Endothelial cell of umbilical vein (primary cell): ENCODE measurements around the gene KAT2A. TPM values are rescaled to one million over a fixed set of nuclear protein-coding genes. Genes with fewer than 3 reads are reported as not detected.

Source experiments
- BruUV-seq: library from RNA; stranded (reverse); fragments of 400-500 nt; replicated peaks from 2 replicates; lab custom pipeline; 2021; lab: Mats Ljungman, UMichigan
- CTCF ChIA-PET: fragments of 300-600, 350-600 bp; sonication (Branson Sonifier 250); formaldehyde crosslinking; loops from one replicate; lab custom pipeline; 2021; ENCODE audit warnings: antibody characterized with exemption, inconsistent platforms; lab: Charles Lee
- POLR2A ChIA-PET: fragments of 300-600, 350-600 bp; sonication (Branson Sonifier 250); formaldehyde crosslinking; loops from one replicate; lab custom pipeline; 2021; ENCODE audit warnings: antibody characterized with exemption, inconsistent platforms; lab: Charles Lee
- DNase-seq: peaks from one replicate; pipeline ENCODE4 v3.0.0-alpha.2; 2011; ENCODE audit warnings: low read depth, low spot score
- FAIRE-seq: peaks from 2 replicates; lab custom pipeline; 2011; peaks lifted over from hg19 to GRCh38; lab: Jason Lieb, UNC
- H2AFZ ChIP-seq: 2 replicates; pipeline ENCODE4 v1.6.0; 2012; ENCODE audit warnings: low read depth, low read length, control low read depth, inconsistent platforms
- H3K27ac ChIP-seq: 2 replicates; pipeline ENCODE4 v1.5.1; 2011; ENCODE audit warnings: low read depth, mild to moderate bottlenecking, control low read depth, low read length, moderate library complexity; ENCODE audit not compliant: insufficient read depth
- H3K27me3 ChIP-seq, 2 experiments: 2 replicates each; pipeline versions ENCODE4 v1.6.0 to v1.6.1; 2011; ENCODE audit warnings: low read length in 2 of 2, mixed read lengths in 1 of 2; ENCODE audit not compliant: control insufficient read depth in 2 of 2, insufficient read depth in 2 of 2
- H3K36me3 ChIP-seq, 2 experiments: 2 replicates in 1 of 2; 3 replicates in 1 of 2; pipeline ENCODE4 v1.5.1; 2011; ENCODE audit warnings: low read length in 2 of 2, mild to moderate bottlenecking in 1 of 2, moderate library complexity in 1 of 2; ENCODE audit not compliant: control insufficient read depth in 2 of 2, insufficient read depth in 2 of 2; ENCODE audit errors: extremely low read depth in 1 of 2
- H3K4me1 ChIP-seq: 3 replicates; pipeline ENCODE4 v1.5.1; 2011; ENCODE audit warnings: mild to moderate bottlenecking, low read length; ENCODE audit not compliant: control insufficient read depth, insufficient read depth; ENCODE audit errors: extremely low read depth
- H3K4me2 ChIP-seq: 2 replicates; pipeline ENCODE4 v1.6.1; 2011; ENCODE audit warnings: low read length, control low read depth, mixed read lengths; ENCODE audit not compliant: insufficient read depth
- H3K4me3 ChIP-seq, 3 experiments: fragments of 200-600 bp in 1 of 3; sonication (generic), shearing (Covaris generic) in 1 of 3; replicated peaks in 1 of 3; 2 replicates each; pipeline ENCODE4 v1.5.1; 2011 to 2016; ENCODE audit warnings: control low read depth in 3 of 3, low read length in 3 of 3, mild to moderate bottlenecking in 2 of 3, inconsistent platforms in 1 of 3, low read depth in 1 of 3, moderate library complexity in 1 of 3; ENCODE audit not compliant: insufficient read depth in 1 of 3
- H3K79me2 ChIP-seq: 2 replicates; pipeline ENCODE4 v1.6.0; 2012; ENCODE audit warnings: low read length, inconsistent platforms; ENCODE audit not compliant: control insufficient read depth, insufficient read depth
- H3K9ac ChIP-seq: replicated peaks from 2 replicates; pipeline ENCODE3; 2011; ENCODE audit warnings: low read length, control low read depth; ENCODE audit not compliant: insufficient read depth; ENCODE audit errors: extremely low read depth
- H3K9me1 ChIP-seq: replicated peaks from 3 replicates; pipeline ENCODE4 v1.6.0; 2011; ENCODE audit warnings: mild to moderate bottlenecking, low read length; ENCODE audit not compliant: control insufficient read depth, insufficient read depth; ENCODE audit errors: extremely low read depth
- H3K9me3 ChIP-seq: replicated peaks from 2 replicates; pipeline ENCODE4 v1.5.1; 2012; ENCODE audit warnings: low read length, inconsistent platforms; ENCODE audit not compliant: control insufficient read depth, insufficient read depth
- H4K20me1 ChIP-seq: replicated peaks from 2 replicates; pipeline ENCODE3; 2011; ENCODE audit warnings: mild to moderate bottlenecking, low read length; ENCODE audit not compliant: control insufficient read depth, insufficient read depth; ENCODE audit errors: extremely low read depth
- EZH2 ChIP-seq: IDR thresholded peaks from 2 replicates; pipeline ENCODE4 v1.6.1; 2012; ENCODE audit warnings: borderline replicate concordance, low read depth, mild to moderate bottlenecking, moderate library complexity, low read length, inconsistent platforms; ENCODE audit not compliant: severe bottlenecking
- FOS ChIP-seq: IDR thresholded peaks from 2 replicates; pipeline ENCODE4 v1.6.1; 2011; ENCODE audit warnings: mild to moderate bottlenecking, low read length, moderate library complexity, borderline replicate concordance; ENCODE audit not compliant: insufficient read depth
- GATA2 ChIP-seq: IDR thresholded peaks from 2 replicates; pipeline ENCODE4 v1.7.0; 2011; ENCODE audit warnings: low read depth, mild to moderate bottlenecking, moderate library complexity, mixed read lengths, low read length; ENCODE audit not compliant: insufficient read length, insufficient read depth
- JUN ChIP-seq: IDR thresholded peaks from 2 replicates; pipeline ENCODE4 v1.6.1; 2011; ENCODE audit warnings: borderline replicate concordance, low read depth; ENCODE audit not compliant: insufficient read length, insufficient read depth
- MYC ChIP-seq: IDR thresholded peaks from one replicate; pipeline ENCODE4 v1.6.1; 2011; ENCODE audit warnings: mild to moderate bottlenecking, low read depth, low read length
- POLR2A ChIP-seq: IDR thresholded peaks from 2 replicates; pipeline ENCODE4 v1.6.1; 2012; ENCODE audit warnings: low read depth, mild to moderate bottlenecking, control low read depth, low read length
- POLR2AphosphoS5 ChIP-seq: IDR thresholded peaks from 2 replicates; pipeline ENCODE4 v1.6.1; 2012; ENCODE audit warnings: low read depth, mild to moderate bottlenecking, control low read depth, low read length, moderate library complexity; ENCODE audit not compliant: insufficient read depth
- dilution Hi-C: fragments of 300-500 bp; cut with MboI; formaldehyde crosslinking; loops from one replicate; pipeline ENCODE4 v1.15.0; 2019; ENCODE audit warnings: low sequenced_read_pairs; ENCODE audit not compliant: extremely low pct_ligation_motif_present
- intact Hi-C: fragments of 100-400 bp; cut with micrococcal nuclease; formaldehyde crosslinking; loops from one replicate; pipeline ENCODE4 v1.10.0; 2022
- polyA plus RNA-seq, 4 experiments: library from polyadenylated mRNA; depleted of rRNA in 3 of 4; stranded (reverse) in 3 of 4; unstranded in 1 of 4; fragments of >200 nt; gene quantifications; 2 replicates each; pipeline versions ENCODE4 v1.2.1 to v1.2.3, GENCODE V29; 2011 to 2012; ENCODE audit warnings: missing spikeins in 1 of 4
- total RNA-seq: library from RNA; stranded (reverse); gene quantifications from 2 replicates; pipeline ENCODE4 v1.2.3, GENCODE V29; 2021
- TF ChIP-seq, protein P1 (sequence below), 2 donors: IDR thresholded peaks; 1 replicate in 1 of 2; 2 replicates in 1 of 2; pipeline ENCODE4 v1.5.1; 2011; ENCODE audit warnings: low read length in 2 of 2, mild to moderate bottlenecking in 2 of 2, moderate library complexity in 2 of 2, control low read depth in 1 of 2, inconsistent platforms in 1 of 2, low read depth in 1 of 2; ENCODE audit not compliant: insufficient read depth in 1 of 2; ENCODE audit errors: extremely low read depth in 1 of 2
- TF ChIP-seq, protein P2 (sequence below): IDR thresholded peaks from 2 replicates; pipeline ENCODE4 v1.6.1; 2011; ENCODE audit not compliant: insufficient read depth, insufficient read length

Gene KAT2A
- total and polyA plus RNA-seq, 2 donors (not counting 3 experiments of a cell fraction or from before 2014, with no cell fraction given) = 32.9 to 33.4 TPM

DNA sequence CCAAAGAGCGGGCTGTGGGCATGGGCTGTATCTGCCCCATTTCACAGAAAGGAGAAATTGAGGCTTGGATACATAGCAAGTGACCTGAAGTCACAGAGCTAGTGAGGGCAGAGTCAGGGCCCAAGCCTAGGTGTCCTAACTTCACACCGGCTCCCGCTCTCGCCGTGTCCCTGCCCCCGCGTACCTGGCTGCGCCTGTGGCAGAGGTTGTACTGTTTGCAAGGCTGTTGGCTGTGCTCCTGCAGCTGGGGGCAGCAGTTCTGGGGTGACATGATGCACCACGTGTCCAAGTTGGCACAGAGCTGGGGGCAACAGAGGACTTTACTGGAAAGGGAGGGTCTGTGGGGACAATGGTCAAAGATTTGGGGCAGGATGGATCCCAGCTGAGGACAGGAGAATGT is 12.1 kb downstream of the KAT2A start:
- H3K4me2 ChIP-seq = no peak overlapping the region
- CTCF ChIA-PET = interaction anchor here (1.2 kb wide), 1 partner anchor 84 kb away, joined by 3 read pairs; no protein-coding TSS in a partner anchor
- no peaks in the 10 kb centered on the region for H3K9me1 ChIP-seq
- H4K20me1 ChIP-seq = no peaks in the 10 kb centered on the region
- dilution Hi-C loops (loop anchor here (25.0 kb wide), 1 partner anchor 147 kb away; the partner anchor contains the start of gene CNP), intact Hi-C loops (no loop called here)
- peaks cover 9% of the 10 kb centered on the region for H3K4me1 ChIP-seq
- H2AFZ ChIP-seq = no peak overlapping the region
- POLR2A ChIA-PET = no interaction called here
- H3K27ac ChIP-seq = no peak overlapping the region
- H3K9ac ChIP-seq = no peak overlapping the region
- no peaks in the 10 kb centered on the region for H3K79me2 ChIP-seq
- FAIRE-seq (no peak), DNase-seq (no peak)
- TF ChIP-seq FOS = no peak
- no peak for TF ChIP-seq EZH2
- TF ChIP-seq, protein P1, sequence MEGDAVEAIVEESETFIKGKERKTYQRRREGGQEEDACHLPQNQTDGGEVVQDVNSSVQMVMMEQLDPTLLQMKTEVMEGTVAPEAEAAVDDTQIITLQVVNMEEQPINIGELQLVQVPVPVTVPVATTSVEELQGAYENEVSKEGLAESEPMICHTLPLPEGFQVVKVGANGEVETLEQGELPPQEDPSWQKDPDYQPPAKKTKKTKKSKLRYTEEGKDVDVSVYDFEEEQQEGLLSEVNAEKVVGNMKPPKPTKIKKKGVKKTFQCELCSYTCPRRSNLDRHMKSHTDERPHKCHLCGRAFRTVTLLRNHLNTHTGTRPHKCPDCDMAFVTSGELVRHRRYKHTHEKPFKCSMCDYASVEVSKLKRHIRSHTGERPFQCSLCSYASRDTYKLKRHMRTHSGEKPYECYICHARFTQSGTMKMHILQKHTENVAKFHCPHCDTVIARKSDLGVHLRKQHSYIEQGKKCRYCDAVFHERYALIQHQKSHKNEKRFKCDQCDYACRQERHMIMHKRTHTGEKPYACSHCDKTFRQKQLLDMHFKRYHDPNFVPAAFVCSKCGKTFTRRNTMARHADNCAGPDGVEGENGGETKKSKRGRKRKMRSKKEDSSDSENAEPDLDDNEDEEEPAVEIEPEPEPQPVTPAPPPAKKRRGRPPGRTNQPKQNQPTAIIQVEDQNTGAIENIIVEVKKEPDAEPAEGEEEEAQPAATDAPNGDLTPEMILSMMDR (IDR thresholded peaks at IDR 0.05; ENCODE audit: extremely low read depth in 1 of 2, insufficient read depth in 1 of 2, low read depth in 1 of 2, low read length in 2 of 2) = no peak
- TF ChIP-seq, protein P2, sequence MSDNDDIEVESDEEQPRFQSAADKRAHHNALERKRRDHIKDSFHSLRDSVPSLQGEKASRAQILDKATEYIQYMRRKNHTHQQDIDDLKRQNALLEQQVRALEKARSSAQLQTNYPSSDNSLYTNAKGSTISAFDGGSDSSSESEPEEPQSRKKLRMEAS = no peak
- no peak for TF ChIP-seq MYC
- TF ChIP-seq POLR2AphosphoS5 = no peak
- no peak for TF ChIP-seq GATA2
- TF ChIP-seq POLR2A = no peak
- no peak for TF ChIP-seq JUN
- no peaks in the 10 kb centered on the region for H3K27me3 ChIP-seq
- no TSS peak for BruUV-seq
- no peaks in the 10 kb centered on the region for H3K36me3 ChIP-seq
- H3K9me3 ChIP-seq = no peaks in the 10 kb centered on the region
- H3K4me3 ChIP-seq = no peak overlapping the region
